Adrenal gland (tissue), 12 donors: ENCODE results near the gene DOCK11. TPM values are rescaled to one million over a fixed set of nuclear protein-coding genes. Genes with fewer than 3 reads are reported as not detected.

ENCODE experiments used
- DNase-seq, 7 donors: peaks; one replicate each; pipeline ENCODE4 v3.0.0-alpha.2; 2019 to 2020
- H3K27ac ChIP-seq, 5 donors: fragments of 200-600 bp; sonication (generic) in 4 of 5; 1 replicate in 3 of 5; 2 replicates in 2 of 5; pipeline versions ENCODE4 v1.5.1 to v1.8.0; 2016 to 2020; ENCODE audit warnings: mild to moderate bottlenecking in 1 of 5
- H3K27me3 ChIP-seq: fragments of 200-600 bp; 2 replicates; pipeline ENCODE4 v1.8.0; 2021
- H3K36me3 ChIP-seq, 2 donors: fragments of 200-600 bp; replicated peaks in 1 of 2; 1 replicate in 1 of 2; 2 replicates in 1 of 2; pipeline versions ENCODE4 v1.5.1 to v1.8.0; 2018 to 2022
- H3K4me1 ChIP-seq, 2 donors: fragments of 200-600 bp; replicated peaks in 1 of 2; 1 replicate in 1 of 2; 2 replicates in 1 of 2; pipeline versions ENCODE4 v1.5.1 to v1.8.0; 2018 to 2021
- H3K4me3 ChIP-seq, 4 donors: fragments of 200-600 bp; sonication (generic) in 3 of 4; one replicate each; pipeline ENCODE4 v1.5.1; 2016 to 2018
- H3K9me3 ChIP-seq, 3 donors: fragments of 200-600 bp; sonication (generic) in 1 of 3; replicated peaks in 1 of 3; 1 replicate in 2 of 3; 2 replicates in 1 of 3; pipeline versions ENCODE4 v1.5.1 to v1.8.0; 2016 to 2021
- CTCF ChIP-seq, 6 experiments: fragments of 450-650 bp in 4 of 6; fragments of 200-600 bp in 2 of 6; sonication (generic) in 1 of 6; IDR thresholded peaks; 1 replicate in 5 of 6; 2 replicates in 1 of 6; pipeline versions ENCODE4 v1.5.1 to v1.8.0; 2016 to 2021; ENCODE audit warnings: antibody characterized with exemption in 6 of 6, mild to moderate bottlenecking in 2 of 6, moderate library complexity in 1 of 6
- POLR2A ChIP-seq, 2 donors: fragments of 450-650 bp; IDR thresholded peaks; one replicate each; pipeline ENCODE4 v1.6.1; 2017; ENCODE audit warnings: antibody characterized with exemption in 2 of 2, mild to moderate bottlenecking in 2 of 2, moderate library complexity in 1 of 2
- whole genome bisulfite sequencing, 4 donors: extraction: QIAGEN DNeasy Blood & Tissue Kit in 2 of 4; methylation state at CpG; one replicate each; pipeline versions ENCODE4 v1.1.5 to v1.1.7; 2013 to 2017; 5-methylcytosine and 5-hydroxymethylcytosine counted together
- intact Hi-C, 2 donors: fragments of 100-400 bp; cut with DNase I; formaldehyde crosslinking; loops; one replicate each; pipeline versions ENCODE4 v1.14.1 to v1.15.0; 2022 to 2023
- polyA plus RNA-seq, 3 donors: library from polyadenylated mRNA; stranded (reverse); fragments of 200-250 nt in 2 of 3; fragments of 350-450 nt in 1 of 3; fragmentation: Illumina TruSeq in 1 of 3; extraction: RNeasy Lipid Tissue Mini Kit (QIAGEN cat#74804) in 1 of 3; gene quantifications; one replicate each; pipeline ENCODE4 v1.2.3, GENCODE V29; 2013 to 2014
- total RNA-seq, 9 donors: library from RNA; depleted of rRNA in 4 of 9; stranded (reverse); fragments of >200 nt in 4 of 9; fragments of 120-200 nt in 1 of 9; fragmentation: NEBNext Ultra II Directional in 1 of 9; extraction: Animal tissue kit (Norgen Biotek cat#: 25700) in 1 of 9; gene quantifications; one replicate each; pipeline versions ENCODE4 v1.1.0 to v1.2.4, GENCODE V29; 2013 to 2023
- donor health status: healthy with polysubstance abuse.
- donor health status: Bipolar disorder and iron deficiency.
- donor health status: DM: yes; HTN: yes; CAD: no.
- donor health status: DM: no; HTN: no; CAD: no.
- donor health status: DM: no; HTN: no; CAD: no.
- donor health status: DM: yes; HTN: yes; CAD: no.

The DOCK11 gene
- total and polyA plus RNA-seq, 12 donors: 4.8 to 28.1 (median 13.2) TPM

GRCh38 chrX:118632862-118633261, 137.2 kb downstream of the DOCK11 start:
- 55 to 74% (median 61%) methylated on average over 4 of the region's 4 CpGs for WGBS, 4 donors
- TF ChIP-seq CTCF (IDR thresholded peaks at IDR 0.05) (no peak), POLR2A (IDR thresholded peaks at IDR 0.05) (no peak)
- no peaks in the 10 kb centered on the region for H3K36me3 ChIP-seq
- H3K4me3 ChIP-seq: no peak overlapping the region
- H3K9me3 ChIP-seq: no peaks in the 10 kb centered on the region
- H3K4me1 ChIP-seq: no peaks in the 10 kb centered on the region
- DNase-seq: no peak
- intact Hi-C loops: no loop called here
- H3K27me3 ChIP-seq: peaks cover 9% of the 10 kb centered on the region
- H3K27ac ChIP-seq: no peak overlapping the region

DNA sequence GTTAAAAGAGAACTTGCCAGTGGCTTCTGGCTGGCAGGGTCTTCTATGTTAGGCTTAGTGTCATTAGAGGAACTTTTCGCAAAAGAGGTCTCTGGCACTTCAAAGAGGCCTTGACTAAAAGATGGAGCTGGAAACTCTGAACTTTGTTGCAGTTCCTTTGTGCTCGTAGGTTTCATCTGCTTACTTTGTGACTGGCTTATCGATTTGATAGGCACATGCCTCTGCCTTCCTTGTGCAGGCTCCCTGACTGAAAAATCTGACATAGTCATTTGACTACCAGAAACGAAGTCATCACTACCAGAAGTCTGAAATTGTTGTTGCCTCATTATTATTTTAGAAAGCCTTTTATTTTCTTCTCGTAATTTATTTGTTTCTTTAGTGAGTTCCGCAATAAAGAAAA, 137.9 kb downstream of the DOCK11 start:
- no peaks in the 10 kb centered on the region for H3K4me1 ChIP-seq
- TF ChIP-seq CTCF (IDR thresholded peaks at IDR 0.05) (no peak), POLR2A (IDR thresholded peaks at IDR 0.05) (no peak)
- 80 to 88% (median 83%) methylated on average over 6 of the region's 6 CpGs for WGBS, 4 donors
- no peak overlapping the region for H3K4me3 ChIP-seq
- H3K36me3 ChIP-seq: no peaks in the 10 kb centered on the region
- no peak overlapping the region for H3K27ac ChIP-seq
- H3K27me3 ChIP-seq: peaks cover 5% of the 10 kb centered on the region
- no peak for DNase-seq
- intact Hi-C loops: no loop called here
- no peaks in the 10 kb centered on the region for H3K9me3 ChIP-seq

GRCh38 chrX:118634336-118634735, 138.7 kb downstream of the DOCK11 start:
- TF ChIP-seq CTCF (IDR thresholded peaks at IDR 0.05) (no peak), POLR2A (IDR thresholded peaks at IDR 0.05) (no peak)
- Histone ChIP-seq H3K9me3 (no peaks in the 10 kb centered on the region), H3K4me3 (no peak overlapping the region), H3K27ac (no peak overlapping the region), H3K36me3 (no peaks in the 10 kb centered on the region), H3K4me1 (no peaks in the 10 kb centered on the region), H3K27me3 (peaks cover 5% of the 10 kb centered on the region)
- intact Hi-C loops: no loop called here
- DNase-seq: no peak
- 89 to 95% (median 92%) methylated on average over 13 to 18 of the region's 18 CpGs for WGBS, 4 donors

DNA sequence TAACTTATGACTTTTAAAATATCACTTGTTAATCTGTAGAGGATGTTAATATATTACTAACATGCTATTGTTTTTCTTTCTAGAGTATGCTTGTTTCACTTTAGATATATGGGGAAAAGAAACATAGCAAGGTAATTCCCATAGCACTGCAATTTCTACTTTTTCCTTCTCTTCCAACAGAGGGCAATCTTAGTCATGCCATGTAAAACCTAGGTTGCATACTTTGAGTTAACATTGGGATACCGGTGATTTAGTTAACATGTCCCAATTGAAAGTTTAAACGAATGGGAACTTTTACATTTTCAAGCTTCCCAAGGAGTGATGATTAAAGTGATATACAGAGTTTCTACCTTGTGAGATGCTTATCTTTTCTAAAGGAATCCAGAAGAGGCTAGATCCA, 142.4 kb downstream of the DOCK11 start:
- peak in 2 of 6 experiments; percentile 10 to 11 for TF ChIP-seq CTCF (IDR thresholded peaks at IDR 0.05)
- no peak for TF ChIP-seq POLR2A (IDR thresholded peaks at IDR 0.05)
- Histone ChIP-seq H3K36me3 (no peaks in the 10 kb centered on the region), H3K27ac (no peak overlapping the region), H3K4me3 (no peak overlapping the region), H3K27me3 (peaks cover 5% of the 10 kb centered on the region), H3K4me1 (no peaks in the 10 kb centered on the region), H3K9me3 (no peaks in the 10 kb centered on the region)
- DNase-seq: no peak
- WGBS, 4 donors: 26 to 40% (median 33%) methylated on average over 2 of the region's 2 CpGs
- intact Hi-C loops: no loop called here
